IMR-90 (cell line): ENCODE data around the gene AKAP13. TPM values are rescaled to one million over a fixed set of nuclear protein-coding genes. Genes with fewer than 3 reads are reported as not detected.

Experiments
- ATAC-seq: fragments of 200-7000 bp; cut with Tn5 transposase; 2 replicates; pipeline ENCODE4 v1.9.1; 2020; ENCODE audit warnings: low read depth, mild to moderate bottlenecking, moderate library complexity
- BruUV-seq: library from RNA; stranded (reverse); fragments of 400-500 nt; replicated peaks from 2 replicates; lab custom pipeline; 2021; lab: Mats Ljungman, UMichigan
- CTCF ChIA-PET: fragments of 300-600 bp; formaldehyde crosslinking; extraction: SDS; loops from one replicate; lab custom pipeline; 2021; ENCODE audit warnings: antibody characterized with exemption; lab: Yijun Ruan, JAX
- POLR2A ChIA-PET: fragments of 300-600 bp; sonication (Branson Sonifier 250); formaldehyde crosslinking; loops from one replicate; lab custom pipeline; 2022; ENCODE audit warnings: antibody characterized with exemption; ENCODE audit not compliant: unreplicated experiment; lab: Charles Lee
- DNase-seq: peaks from one replicate; pipeline ENCODE4 v3.0.0; 2013
- H2AFZ ChIP-seq: replicated peaks from 2 replicates; pipeline ENCODE3; 2013; ENCODE audit warnings: low read length, mild to moderate bottlenecking; ENCODE audit not compliant: poor library complexity
- H2AK5ac ChIP-seq: 2 replicates; pipeline ENCODE4 v1.6.1; 2013; ENCODE audit warnings: low read depth, low read length, inconsistent platforms
- H2AK9ac ChIP-seq: replicated peaks from 2 replicates; pipeline ENCODE3; 2013; ENCODE audit warnings: mild to moderate bottlenecking, low read depth, low read length, moderate library complexity; ENCODE audit not compliant: poor library complexity
- H2BK120ac ChIP-seq: 2 replicates; pipeline ENCODE4 v1.6.1; 2013; ENCODE audit warnings: low read depth, low read length, inconsistent platforms
- H2BK15ac ChIP-seq: 3 replicates; pipeline ENCODE4 v1.6.1; 2013; ENCODE audit warnings: low read depth, low read length, inconsistent platforms
- H2BK20ac ChIP-seq: 2 replicates; pipeline ENCODE4 v1.6.1; 2013; ENCODE audit warnings: low read depth, mild to moderate bottlenecking, inconsistent platforms, low read length, moderate library complexity
- H2BK5ac ChIP-seq: 2 replicates; pipeline ENCODE4 v1.6.1; 2013; ENCODE audit warnings: mild to moderate bottlenecking, low read depth, low read length, inconsistent platforms; ENCODE audit not compliant: poor library complexity, severe bottlenecking
- H3K14ac ChIP-seq: replicated peaks from 2 replicates; pipeline ENCODE4 v1.6.1; 2013; ENCODE audit warnings: low read depth, low read length, inconsistent platforms
- H3K18ac ChIP-seq: 2 replicates; pipeline ENCODE4 v1.6.1; 2013; ENCODE audit warnings: low read depth, low read length, control low read depth
- H3K23ac ChIP-seq: 2 replicates; pipeline ENCODE4 v1.6.1; 2013; ENCODE audit warnings: low read depth, low read length, inconsistent platforms
- H3K27ac ChIP-seq: 2 replicates; pipeline ENCODE4 v1.5.1; 2013; ENCODE audit warnings: mild to moderate bottlenecking, control low read depth, low read length; ENCODE audit not compliant: insufficient read depth
- H3K27me3 ChIP-seq: 2 replicates; pipeline ENCODE4 v1.6.1; 2013; ENCODE audit warnings: low read length; ENCODE audit not compliant: control insufficient read depth, insufficient read depth
- H3K36me3 ChIP-seq: 2 replicates; pipeline ENCODE4 v1.6.1; 2013; ENCODE audit warnings: low read length, mixed read lengths; ENCODE audit not compliant: control insufficient read depth, insufficient read depth
- H3K4ac ChIP-seq: 2 replicates; pipeline ENCODE4 v1.6.1; 2013; ENCODE audit warnings: low read depth, low read length, inconsistent platforms
- H3K4me1 ChIP-seq: 2 replicates; pipeline ENCODE4 v1.6.1; 2013; ENCODE audit warnings: low read length, mixed read lengths; ENCODE audit not compliant: control insufficient read depth, insufficient read depth
- H3K4me2 ChIP-seq: 2 replicates; pipeline ENCODE4 v1.6.1; 2013; ENCODE audit warnings: low read depth, mild to moderate bottlenecking, control low read depth, low read length, moderate library complexity
- H3K4me3 ChIP-seq: 2 replicates; pipeline ENCODE4 v1.5.1; 2013; ENCODE audit warnings: low read depth, mild to moderate bottlenecking, control low read depth, low read length, moderate library complexity; ENCODE audit not compliant: insufficient read depth
- H3K56ac ChIP-seq: 2 replicates; pipeline ENCODE4 v1.6.1; 2013; ENCODE audit warnings: low read length, inconsistent platforms; ENCODE audit not compliant: insufficient read depth; ENCODE audit errors: extremely low read depth
- H3K79me1 ChIP-seq, 2 experiments: 2 replicates each; pipeline ENCODE4 v1.6.1; 2013; ENCODE audit warnings: low read length in 2 of 2, inconsistent platforms in 1 of 2, low read depth in 1 of 2
- H3K9ac ChIP-seq: 2 replicates; pipeline ENCODE4 v1.6.1; 2013; ENCODE audit warnings: low read depth, low read length, control low read depth
- H3K9me1 ChIP-seq: 2 replicates; pipeline ENCODE4 v1.6.1; 2013; ENCODE audit warnings: low read length, inconsistent platforms; ENCODE audit not compliant: insufficient read depth
- H3K9me3 ChIP-seq: 2 replicates; pipeline ENCODE4 v1.6.1; 2013; ENCODE audit warnings: low read length; ENCODE audit not compliant: control insufficient read depth, insufficient read depth
- H4K20me1 ChIP-seq: 2 replicates; pipeline ENCODE4 v1.6.1; 2013; ENCODE audit warnings: low read length, inconsistent platforms; ENCODE audit not compliant: insufficient read depth
- H4K5ac ChIP-seq: 2 replicates; pipeline ENCODE4 v1.6.1; 2013; ENCODE audit warnings: mild to moderate bottlenecking, low read depth, low read length, control low read depth
- H4K8ac ChIP-seq, 2 experiments: 2 replicates each; pipeline ENCODE4 v1.6.1; 2013; ENCODE audit warnings: low read depth in 2 of 2, low read length in 2 of 2, control low read depth in 1 of 2, inconsistent platforms in 1 of 2
- H4K91ac ChIP-seq: 2 replicates; pipeline ENCODE4 v1.6.1; 2013; ENCODE audit warnings: low read depth, low read length, inconsistent platforms; ENCODE audit not compliant: insufficient read depth
- CHD1 ChIP-seq: IDR thresholded peaks from 2 replicates; pipeline ENCODE4 v1.6.1; 2012; ENCODE audit warnings: low read depth, low read length, improper control_type of control experiment
- CTCF ChIP-seq: conservative IDR thresholded peaks from 2 replicates; pipeline ENCODE4 v1.5.1; 2012; ENCODE audit warnings: mild to moderate bottlenecking, low read depth, low read length, improper control_type of control experiment
- POLR2A ChIP-seq: IDR thresholded peaks from 2 replicates; pipeline ENCODE4 v1.6.1; 2012; ENCODE audit warnings: mild to moderate bottlenecking, low read depth, low read length
- SMC3 ChIP-seq: fragments of 150-350 bp; IDR thresholded peaks from 2 replicates; pipeline ENCODE4 v1.6.1; 2016; ENCODE audit warnings: low read depth, mild to moderate bottlenecking, antibody characterized with exemption, low read length, moderate library complexity
- WGBS, 2 experiments: methylation state at CpG; one replicate each; pipeline versions ENCODE4 v1.1.5 to v1.1.7; 2013; ENCODE audit warnings: missing lambda C conversion rate in 2 of 2; ENCODE audit not compliant: insufficient read length in 1 of 2; ENCODE audit errors: extremely low coverage in 2 of 2; 5-methylcytosine and 5-hydroxymethylcytosine counted together
- dilution Hi-C: fragments of 300-500 bp; cut with HindIII; formaldehyde crosslinking; loops from one replicate; pipeline ENCODE4 v1.14.3; 2018; ENCODE audit warnings: low sequenced_read_pairs; ENCODE audit not compliant: unreplicated experiment
- in situ Hi-C: fragments of 300-500 bp; cut with MboI; formaldehyde crosslinking; loops from 3 replicates; pipeline ENCODE4 v1.14.3; 2019; ENCODE audit warnings: low sequenced_read_pairs, inconsistent platforms, mixed read lengths
- intact Hi-C: fragments of 100-400 bp; cut with micrococcal nuclease; formaldehyde crosslinking; loops from 2 replicates; pipeline ENCODE4 v1.10.0; 2022
- polyA plus RNA-seq, 3 experiments: library from polyadenylated mRNA; depleted of rRNA; stranded (reverse); fragments of >200 nt; gene quantifications; 2 replicates each; pipeline ENCODE4 v1.2.3, GENCODE V29; 2012; ENCODE audit warnings: low replicate concordance in 1 of 3
- total RNA-seq: library from RNA; depleted of rRNA; stranded (reverse); fragments of >200 nt; gene quantifications from 2 replicates; pipeline ENCODE4 v1.2.3, GENCODE V29; 2012

The AKAP13 gene
- total and polyA plus RNA-seq, 2 of the 4 experiments (the other 2 are of a cell fraction), result 10.4 to 46.4 TPM

GRCh38 chr15:85554852-85555521 lies 174.6 kb downstream of the AKAP13 start:
- no peaks in the 10 kb centered on the region for H3K9me3 ChIP-seq
- ChIA-PET POLR2A (no interaction called here), CTCF (no interaction called here)
- no peak overlapping the region for H4K91ac ChIP-seq
- H3K27me3 ChIP-seq, result no peaks in the 10 kb centered on the region
- intact Hi-C loops, result no loop called here
- no peak overlapping the region for H3K4me2 ChIP-seq
- H3K18ac ChIP-seq, result no peak overlapping the region
- 0 out of 2 replicates have a peak, but pooled peaks cover 2% of the 10 kb centered on the region for H3K36me3 ChIP-seq
- TF ChIP-seq POLR2A, result no peak
- no peak for TF ChIP-seq SMC3
- TF ChIP-seq CTCF, result no peak
- no peak for TF ChIP-seq CHD1
- H4K20me1 ChIP-seq, result no peaks in the 10 kb centered on the region
- H4K8ac ChIP-seq, result no peak overlapping the region
- no peak overlapping the region for H3K4ac ChIP-seq
- H2BK15ac ChIP-seq, result no peak overlapping the region
- H3K9me1 ChIP-seq, result peaks cover 6% of the 10 kb centered on the region; the same call in 1 of the 2 replicates
- no peak overlapping the region for H3K9ac ChIP-seq
- ATAC-seq, result no peak
- H3K4me3 ChIP-seq, result no peak overlapping the region
- H2AFZ ChIP-seq, result no peak overlapping the region
- no peak overlapping the region for H4K5ac ChIP-seq
- peaks cover 24 to 25% of the 10 kb centered on the region in 2 experiments for H3K79me1 ChIP-seq
- no peak overlapping the region for H3K27ac ChIP-seq
- no peak overlapping the region for H3K14ac ChIP-seq
- no peak overlapping the region for H2BK20ac ChIP-seq
- no TSS peak for BruUV-seq
- H3K23ac ChIP-seq, result no peak overlapping the region
- DNase-seq, result no peak
- H2BK5ac ChIP-seq, result no peak overlapping the region
- in situ Hi-C loops, result no loop called here
- dilution Hi-C loops, result no loop called here
- 100% methylated on average over 2 of the region's 7 CpGs; no CpG with 5 or more reads in 1 of the 2 experiments for WGBS, 2 experiments
- H2AK5ac ChIP-seq, result no peak overlapping the region
- no peaks in the 10 kb centered on the region for H3K4me1 ChIP-seq
- no peak overlapping the region for H2AK9ac ChIP-seq
- H3K56ac ChIP-seq, result no peak overlapping the region
- H2BK120ac ChIP-seq, result no peak overlapping the region
